HUDEP-2 (cell line): ENCODE results near the gene HNRNPM.
"Not testable (repeated sequence)": the region's sequence is repeated elsewhere in the genome, so short reads cannot be mapped to it uniquely, and the experiment has no call there.

Experiments
- DNase-seq, 76 experiments: peaks; one replicate each; lab custom pipeline; 2025; ENCODE audit not compliant: unreplicated experiment in 76 of 76; lab: John Stamatoyannopoulos, UW

HNRNPM gene

GRCh38 chr19:8504919-8505318, 60.1 kb downstream of the HNRNPM start:
- DNase-seq = no peak

GRCh38 chr19:8505680-8506401, 61.1 kb downstream of the HNRNPM start:
- peak in 57 of 76 experiments; percentile 16 to 90 (median 61) for DNase-seq

- peak in 1 of 76 experiments; percentile 17 for DNase-seq
Observed at GRCh38 chr19:8506402-8506957, 61.7 kb downstream of the HNRNPM start.

- DNase-seq = no peak
Observed at GRCh38 chr19:8510589-8511115, 65.9 kb downstream of the HNRNPM start.

GRCh38 chr19:8511573-8512101, 66.9 kb downstream of the HNRNPM start:
- no peak for DNase-seq

- peak in 53 of 76 experiments; percentile 8 to 70 (median 51) for DNase-seq
Observed at GRCh38 chr19:8512115-8512967, 67.6 kb downstream of the HNRNPM start.

DNA sequence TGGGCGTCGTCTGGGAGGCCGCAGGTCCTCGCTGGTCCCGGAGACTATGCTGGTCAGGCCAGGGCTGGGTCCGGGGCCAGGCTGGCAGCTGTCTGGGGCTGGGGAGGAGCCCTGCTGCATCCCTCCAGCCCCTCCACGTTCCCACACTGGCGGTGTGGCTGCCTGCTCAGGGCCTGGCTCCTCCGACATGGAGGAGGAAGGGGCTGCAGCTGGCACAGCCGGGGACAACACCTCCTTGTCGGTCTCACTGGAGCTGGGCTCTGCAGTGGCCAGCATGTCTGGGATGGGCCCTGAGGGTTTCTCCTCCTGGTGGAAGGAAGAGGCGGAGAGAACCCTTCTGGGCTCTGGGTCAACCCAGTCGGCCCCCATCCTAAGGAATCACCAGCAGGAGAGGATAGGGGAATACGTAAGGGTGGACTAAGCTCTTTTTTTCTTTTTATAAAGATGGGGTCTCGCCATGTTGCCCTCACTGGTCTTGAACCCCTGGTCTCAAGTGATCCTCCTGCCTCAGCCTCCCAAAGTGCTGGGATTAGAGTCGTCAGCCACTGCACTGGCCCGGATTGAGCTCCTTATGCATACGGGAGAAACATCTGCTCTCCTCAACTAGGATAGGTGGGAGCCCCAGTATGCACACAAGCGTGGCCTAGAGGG, 68.4 kb downstream of the HNRNPM start:
- no peak for DNase-seq

- peak; percentile 71 to 100 (median 96) for DNase-seq
Observed at GRCh38 chr19:8513687-8514504, 69.1 kb downstream of the HNRNPM start, which contains the start of gene ZNF414. ZNF414 (minus strand) TSS chr19:8514167; CDS start chr19:8514046, 121 bp downstream.

DNA sequence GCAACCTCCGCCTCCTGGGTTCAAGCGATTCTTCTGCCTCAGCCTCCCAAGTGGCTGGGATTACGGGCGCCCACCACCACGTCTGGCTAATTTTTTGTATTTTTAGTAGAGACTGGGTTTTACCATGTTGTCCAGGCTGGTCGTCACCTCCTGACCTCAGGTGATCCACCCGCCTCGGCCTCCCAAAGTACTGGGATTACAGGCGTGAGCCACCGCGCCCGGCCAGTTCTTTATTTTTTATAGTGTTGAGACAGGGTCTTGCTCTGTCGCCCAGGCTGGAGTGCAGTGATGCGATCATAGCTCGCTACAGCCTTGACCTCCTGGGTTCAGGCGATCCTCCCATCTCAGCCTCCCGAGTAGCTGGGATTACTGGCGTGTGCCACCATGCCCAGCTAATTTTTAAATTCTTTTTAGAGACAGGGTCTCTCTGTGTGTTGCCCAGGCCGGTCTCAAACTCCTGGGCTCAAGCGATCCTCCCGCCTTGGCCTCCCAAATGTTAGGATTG, 69.8 kb downstream of the HNRNPM start:
- DNase-seq = not testable (repeated sequence)

DNA sequence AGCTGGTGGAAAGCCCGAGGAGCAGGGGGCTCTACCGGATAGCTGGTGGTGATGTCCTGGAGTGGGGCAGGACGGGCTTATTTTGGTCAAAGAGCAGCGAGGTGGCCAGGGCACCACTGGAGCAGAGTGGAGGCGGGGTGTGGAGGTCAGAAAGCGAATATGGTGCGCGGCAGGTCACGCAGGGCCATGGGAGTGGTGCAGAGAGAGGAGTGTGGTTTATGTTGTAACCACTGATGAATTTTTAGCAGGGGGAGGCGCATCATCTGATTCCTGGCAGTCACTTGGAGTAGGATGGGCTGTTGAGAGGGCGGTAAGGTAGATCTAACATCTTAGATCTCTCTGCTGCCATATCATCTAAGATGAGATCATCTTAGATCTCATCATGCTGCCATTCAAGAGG, 70.5 kb downstream of the HNRNPM start:
- peak in 4 of 76 experiments; percentile 12 to 39 (median 28) for DNase-seq

DNA sequence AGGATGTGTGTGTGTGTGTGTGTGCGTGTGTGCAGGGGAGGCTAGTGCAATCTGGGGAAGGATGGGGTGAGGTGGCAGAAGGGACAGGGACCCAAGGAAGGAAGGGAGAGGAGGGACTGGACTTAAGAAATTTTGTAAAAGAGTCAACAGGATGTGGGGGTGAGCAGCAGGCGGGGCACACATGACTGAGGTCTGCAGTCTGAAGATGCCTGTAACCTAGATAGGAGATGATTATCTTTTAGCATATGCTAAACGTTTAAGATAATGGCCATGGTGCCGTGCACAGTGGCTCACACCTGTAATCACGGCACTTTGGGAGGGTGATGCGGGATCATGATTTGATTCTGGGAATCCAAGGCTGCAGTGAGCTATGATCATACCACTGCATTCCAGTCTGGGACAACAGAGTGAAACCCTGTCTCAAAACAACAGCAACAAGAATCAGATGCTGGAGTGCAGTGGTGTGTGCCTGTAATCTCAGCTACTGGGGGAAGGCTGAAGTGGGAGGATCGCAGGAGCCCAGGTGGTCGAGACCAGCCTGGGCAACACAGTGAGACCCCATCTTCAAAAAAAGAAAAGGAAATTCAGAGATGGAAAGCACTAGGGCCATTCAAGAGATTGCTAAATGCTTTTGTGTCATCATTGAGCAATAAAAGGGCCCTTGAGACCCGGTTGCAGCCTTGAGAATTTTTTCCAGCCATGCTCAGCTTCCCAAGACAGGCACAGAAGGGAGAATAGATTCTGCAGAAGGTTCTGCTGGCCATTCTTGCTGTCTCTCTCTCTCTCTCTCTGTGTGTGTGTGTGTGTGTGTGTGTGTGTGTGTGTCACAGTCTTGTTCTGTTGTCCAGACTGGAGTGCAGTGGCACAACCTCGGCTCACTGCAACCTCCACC, 73.0 kb downstream of the HNRNPM start:
- peak in 1 of 76 experiments; percentile 15 for DNase-seq

- no peak for DNase-seq
Observed at GRCh38 chr19:8518536-8518935, 73.8 kb downstream of the HNRNPM start.

DNA sequence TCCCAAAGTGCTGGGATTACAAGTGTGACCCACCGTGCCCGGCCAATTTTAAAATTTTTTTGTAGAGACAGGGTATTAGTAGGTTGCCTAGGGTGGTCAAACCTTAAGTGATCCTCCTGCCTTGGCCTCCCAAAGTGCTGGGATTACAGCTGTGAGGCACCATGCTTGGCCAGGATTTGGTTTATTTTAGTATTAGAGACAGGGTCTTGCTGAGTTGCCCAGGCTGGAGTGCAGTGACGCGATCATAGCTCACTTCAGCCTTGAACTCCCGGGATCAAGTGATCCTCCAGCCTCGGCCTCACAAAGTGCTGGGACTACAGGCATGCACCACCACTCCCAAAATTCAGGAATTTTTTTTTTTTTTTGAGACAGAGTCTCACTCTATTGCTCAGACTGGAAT, 74.6 kb downstream of the HNRNPM start:
- DNase-seq = no peak

DNA sequence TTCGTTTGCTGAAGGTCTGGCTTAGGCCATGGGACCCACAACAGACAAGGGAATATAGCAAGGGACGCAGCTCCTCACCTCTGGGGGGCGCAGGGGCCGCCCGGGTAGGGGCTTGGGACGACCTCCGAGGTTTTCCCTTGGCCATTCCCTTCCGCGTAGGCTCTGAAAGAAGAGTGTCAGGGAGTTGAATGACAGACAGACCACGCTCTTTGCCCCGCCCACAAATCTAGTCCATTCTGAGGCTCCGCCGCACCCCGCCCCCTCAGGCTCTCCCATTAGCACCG, 80.6 kb downstream of the HNRNPM start:
- DNase-seq = no peak

GRCh38 chr19:8526345-8527091, 81.7 kb downstream of the HNRNPM start:
- no peak for DNase-seq

- DNase-seq = no peak
Observed at GRCh38 chr19:8528500-8528899, 83.7 kb downstream of the HNRNPM start.

- DNase-seq = no peak
Observed at GRCh38 chr19:8529369-8530006, 84.7 kb downstream of the HNRNPM start.
